Skin of body (tissue), 2 donors: ENCODE measurements around the gene GAMT. TPM values are rescaled to one million over a fixed set of nuclear protein-coding genes. Genes with fewer than 3 reads are reported as not detected.
A peak's percentile ranks its signal among the peaks of the same experiment; 100 is the strongest.

ENCODE experiments used
- DNase-seq: peaks from one replicate; lab custom pipeline; 2025; lab: John Stamatoyannopoulos, UW
- total RNA-seq: library from RNA; depleted of rRNA; stranded (reverse); fragments of >200 nt; gene quantifications from one replicate; pipeline ENCODE4 v1.2.3, GENCODE V29; 2014

The GAMT gene
- total RNA-seq, 1 donor from 2014 or later = 12.5 TPM

GRCh38 chr19:1418951-1419738, 17.8 kb upstream of the GAMT start:
- no peak for DNase-seq

- no peak for DNase-seq
Observed at GRCh38 chr19:1418496-1418775, 17.1 kb upstream of the GAMT start.

GRCh38 chr19:1417681-1418495, 16.5 kb upstream of the GAMT start:
- no peak for DNase-seq

GRCh38 chr19:1417145-1417544, 15.8 kb upstream of the GAMT start:
- DNase-seq = no peak

- DNase-seq = no peak
Observed at GRCh38 chr19:1416014-1416841, 14.9 kb upstream of the GAMT start.

- no peak for DNase-seq
Observed at GRCh38 chr19:1412995-1413800, 11.9 kb upstream of the GAMT start.

GRCh38 chr19:1412323-1412923, 11.1 kb upstream of the GAMT start:
- DNase-seq = no peak

GRCh38 chr19:1411255-1412191, 10.2 kb upstream of the GAMT start:
- no peak for DNase-seq

- no peak for DNase-seq
Observed at GRCh38 chr19:1410789-1411188, 9.4 kb upstream of the GAMT start.

- no peak for DNase-seq
Observed at GRCh38 chr19:1410136-1410786, 8.9 kb upstream of the GAMT start.

- DNase-seq = no peak
Observed at GRCh38 chr19:1409204-1410005, 8.1 kb upstream of the GAMT start.

GRCh38 chr19:1408300-1409203, 7.2 kb upstream of the GAMT start:
- DNase-seq = no peak

- DNase-seq = no peak
Observed at GRCh38 chr19:1407528-1408299, 6.4 kb upstream of the GAMT start, which contains the start of gene DAZAP1. Gene DAZAP1, plus strand, starts transcription at chr19:1407586. Its CDS starts 188 bp downstream, at chr19:1407774.

- DNase-seq = peak; percentile 98
Observed at GRCh38 chr19:1406774-1407527, 5.6 kb upstream of the GAMT start.

GRCh38 chr19:1402411-1403070, 1.2 kb upstream of the GAMT start:
- DNase-seq = no peak
